HT-29 (cell line): ENCODE measurements around the gene POLR2M. TPM values are rescaled to one million over a fixed set of nuclear protein-coding genes. Genes with fewer than 3 reads are reported as not detected.

Experiments
- DNase-seq: peaks from one replicate; pipeline ENCODE4 v3.0.0-alpha.2; 2015; ENCODE audit warnings: low spot score
- total RNA-seq: library from RNA; depleted of rRNA; stranded (reverse); fragments of >200 nt; shearing (Covaris generic); gene quantifications from 2 replicates; pipeline ENCODE4 v1.2.3, GENCODE V29; 2014; rRNA removed

Gene POLR2M
- total RNA-seq, result 556 and 597 TPM in 2 replicates

DNA sequence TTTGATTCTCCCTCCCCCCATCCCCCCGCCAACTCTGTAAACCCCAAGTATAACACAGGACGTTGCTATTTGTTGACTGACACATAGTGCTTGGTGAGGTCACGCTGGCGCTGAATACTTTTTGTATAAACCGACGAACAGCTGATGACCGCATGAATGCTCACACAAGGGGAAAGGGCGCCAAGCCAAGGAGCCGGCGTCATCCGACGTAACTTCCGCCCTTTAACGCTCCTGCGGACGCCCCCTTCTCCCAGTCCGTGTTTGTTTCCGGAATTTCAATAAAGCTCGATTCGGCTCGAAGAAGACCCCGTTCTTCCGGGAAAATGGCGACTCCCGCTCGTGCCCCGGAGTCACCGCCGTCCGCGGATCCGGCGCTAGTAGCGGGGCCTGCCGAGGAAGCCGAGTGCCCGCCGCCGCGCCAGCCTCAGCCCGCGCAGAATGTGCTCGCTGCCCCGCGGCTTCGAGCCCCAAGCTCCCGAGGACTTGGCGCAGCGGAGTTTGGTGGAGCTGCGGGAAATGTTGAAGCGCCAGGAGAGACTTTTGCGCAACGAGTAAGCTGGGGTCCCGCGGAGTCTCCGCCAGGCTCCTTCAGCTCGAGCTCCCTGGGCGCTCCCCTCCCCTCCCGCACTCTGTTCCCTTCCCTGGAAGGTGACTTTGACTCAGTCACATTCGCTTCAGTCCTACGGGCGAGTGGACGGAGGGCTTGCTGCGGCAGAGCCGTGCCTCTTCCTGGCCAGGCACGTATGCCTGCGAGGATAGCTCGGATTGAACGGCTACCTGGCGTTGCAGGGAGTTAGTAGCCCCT is at the start of gene POLR2M:
POLR2M (plus strand) TSS at position 310 of the 805 bp plus-strand sequence; CDS start at position 439, 129 bp downstream.
- DNase-seq, result peak; percentile 99

GRCh38 chr15:57657619-57658018 is 48.9 kb upstream of the POLR2M start:
- no peak for DNase-seq

- peak; percentile 77 for DNase-seq
These were observed 44.3 kb upstream of the POLR2M start for GRCh38 chr15:57662091-57662744.

DNA sequence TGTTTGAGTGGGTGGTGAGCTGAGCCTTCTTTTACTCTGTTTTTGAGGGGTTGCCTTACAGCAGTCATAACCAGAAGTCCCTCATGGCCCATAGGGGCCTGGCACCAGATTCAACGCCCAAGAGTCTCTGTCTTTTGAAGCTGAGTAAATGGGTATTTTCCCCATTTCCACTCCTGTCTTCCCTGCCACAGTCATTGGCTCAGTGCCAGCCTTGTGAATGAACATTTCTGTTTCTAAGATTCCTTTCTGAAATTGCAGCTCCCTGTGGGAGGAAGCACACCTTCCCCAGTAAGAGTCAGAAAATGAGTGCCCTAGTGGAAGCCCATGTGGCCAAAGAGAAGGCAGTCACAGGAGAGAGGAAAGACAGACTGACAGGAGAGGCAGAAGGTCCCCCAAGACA is 43.7 kb upstream of the POLR2M start:
- DNase-seq, result peak; percentile 12

DNA sequence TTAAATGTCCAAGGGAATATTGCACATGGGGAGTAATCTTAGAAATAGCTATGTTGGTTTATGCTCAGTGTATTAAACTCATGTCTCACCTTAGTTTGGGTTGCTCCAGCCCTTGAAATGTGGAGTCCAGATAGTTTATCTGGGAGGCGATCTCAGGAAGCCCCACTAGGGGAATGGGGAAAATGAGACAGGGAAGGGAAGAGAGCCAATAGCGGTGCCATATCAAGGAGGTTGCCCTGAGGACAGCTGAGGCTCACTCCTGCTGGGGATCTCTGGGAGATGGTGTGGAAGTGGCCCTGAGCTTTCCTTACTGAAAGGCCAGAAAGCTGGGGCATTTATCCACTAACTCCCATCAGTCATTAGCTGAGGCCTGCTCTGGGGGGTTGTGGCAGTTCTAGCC is 43.3 kb upstream of the POLR2M start:
- DNase-seq, result no peak

- DNase-seq, result no peak
These were observed 41.3 kb upstream of the POLR2M start for GRCh38 chr15:57665194-57665593.

DNA sequence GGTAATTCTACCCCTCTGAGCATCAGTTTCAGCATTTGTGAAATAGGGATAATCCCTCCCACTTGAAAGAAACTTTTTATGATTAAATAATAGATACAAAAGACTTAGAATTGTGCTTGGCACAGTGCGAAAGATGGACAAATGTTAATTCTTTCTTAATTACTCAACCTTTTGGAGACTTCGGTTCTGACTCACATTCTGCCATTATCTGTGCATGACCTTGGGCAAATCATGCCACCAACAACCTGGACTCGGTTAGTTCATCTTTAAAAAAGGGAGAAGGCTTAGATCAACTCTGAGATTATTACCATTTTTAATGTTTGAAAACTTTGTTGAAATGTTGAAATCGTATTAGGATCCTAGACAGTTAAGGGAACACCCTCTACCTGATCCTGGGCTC is 40.6 kb upstream of the POLR2M start:
- no peak for DNase-seq

DNA sequence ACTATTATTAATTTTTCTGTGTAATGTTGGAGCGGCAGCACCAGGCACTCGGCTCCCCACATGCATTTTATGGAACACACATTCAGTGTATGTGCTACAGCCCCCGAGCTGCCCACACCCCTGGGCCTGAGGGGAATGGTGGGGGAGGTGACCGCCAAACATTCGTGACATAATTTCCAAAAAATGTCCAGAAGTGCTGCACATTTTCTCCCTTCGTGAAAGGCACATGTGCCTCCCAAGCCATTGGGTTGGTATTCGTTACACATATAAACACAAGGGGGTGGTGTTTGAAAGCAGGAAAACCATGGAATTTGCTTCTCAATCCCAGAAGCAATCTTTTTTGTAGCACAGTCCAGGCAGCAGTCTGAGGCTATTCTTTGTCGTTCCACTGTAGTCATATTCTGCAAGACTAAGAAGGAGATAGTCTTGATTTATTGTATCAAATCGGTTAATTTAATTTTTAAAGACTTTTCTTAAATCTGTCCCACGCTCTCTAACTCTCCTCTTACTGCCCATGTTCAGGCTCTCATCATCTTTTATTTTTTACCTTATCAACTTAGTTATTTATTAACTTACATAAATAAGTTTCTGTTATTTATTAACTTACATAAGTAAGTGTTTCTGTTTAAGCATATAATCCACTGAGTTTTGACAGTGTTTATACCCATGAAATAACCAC is 39.2 kb upstream of the POLR2M start:
- DNase-seq, result peak; percentile 79

DNA sequence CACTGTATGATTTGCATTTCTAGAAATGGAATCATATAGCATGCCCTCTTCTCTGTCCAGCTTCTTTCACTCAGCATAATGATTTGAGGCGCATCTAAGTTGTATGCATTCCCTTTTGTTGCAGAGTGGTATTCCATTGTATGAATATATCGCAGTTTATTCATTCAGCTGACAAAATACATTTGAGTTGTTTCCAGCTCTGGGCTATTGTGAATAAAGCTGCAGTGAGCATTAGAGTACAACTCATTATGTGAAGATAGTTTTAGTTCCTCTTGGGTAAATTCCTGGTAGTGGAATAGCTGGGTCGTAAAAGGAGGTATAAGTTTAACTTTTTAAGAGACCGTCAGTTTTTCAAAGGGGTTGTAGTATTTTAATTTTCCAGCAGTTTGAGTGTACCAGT is 38.5 kb upstream of the POLR2M start:
- DNase-seq, result no peak

GRCh38 chr15:57671636-57672035 is 34.9 kb upstream of the POLR2M start:
- DNase-seq, result no peak

DNA sequence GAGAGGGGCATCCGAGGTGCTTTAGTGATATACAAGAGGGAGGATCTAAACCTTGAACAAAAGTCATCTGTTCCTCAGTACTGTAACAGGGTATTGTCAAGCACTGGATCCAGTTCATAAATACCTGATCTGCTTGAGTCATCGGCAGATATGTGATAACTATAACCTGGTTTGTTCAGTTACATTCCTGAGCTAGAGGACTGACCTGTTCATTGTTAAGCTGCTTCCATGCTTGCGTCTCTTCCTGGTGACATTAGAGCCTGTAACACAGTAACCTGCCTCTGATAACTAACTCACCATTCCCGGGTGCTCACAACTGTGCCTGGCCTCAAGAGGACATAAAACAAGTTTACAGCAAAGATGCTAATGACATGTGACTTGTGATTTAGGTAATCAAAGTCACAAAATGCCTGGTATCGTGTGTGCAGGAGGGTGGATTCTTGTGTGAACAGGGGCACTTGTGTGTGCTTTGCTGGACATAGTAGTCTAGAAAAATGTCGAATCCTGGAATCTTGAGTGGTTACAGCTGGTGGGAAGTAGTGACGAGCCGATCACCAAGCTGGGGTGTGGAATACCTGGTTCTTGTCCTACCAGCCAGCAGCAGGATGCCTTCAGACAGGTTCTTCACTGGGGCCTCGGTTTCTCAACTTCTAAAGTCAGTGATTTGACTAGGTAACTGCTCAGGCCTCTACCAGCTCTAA is 30.9 kb upstream of the POLR2M start:
- DNase-seq, result peak; percentile 82

- DNase-seq, result no peak
These were observed 29.9 kb upstream of the POLR2M start for GRCh38 chr15:57676585-57676984.

- DNase-seq, result no peak
These were observed 29.3 kb upstream of the POLR2M start for GRCh38 chr15:57677204-57677603.

DNA sequence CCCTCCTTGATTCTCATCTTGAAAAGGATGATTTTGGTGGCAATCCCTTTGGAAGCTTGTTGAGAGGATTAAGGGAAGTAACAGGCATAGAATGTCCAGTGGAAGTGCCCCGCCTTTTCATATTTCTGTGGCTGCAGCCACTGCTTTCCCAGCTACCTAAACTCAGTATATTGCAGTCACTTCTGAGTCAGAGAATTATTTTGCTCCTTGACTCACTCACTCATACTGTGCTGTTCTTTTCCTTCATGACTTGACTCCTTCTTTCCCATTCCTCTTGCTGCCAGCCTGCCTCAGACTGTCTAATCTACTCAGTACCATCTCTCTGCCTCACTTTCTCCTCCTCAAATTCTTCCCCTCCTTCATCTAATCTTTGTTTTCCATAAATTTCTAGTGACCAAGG is 26.5 kb upstream of the POLR2M start:
- no peak for DNase-seq

DNA sequence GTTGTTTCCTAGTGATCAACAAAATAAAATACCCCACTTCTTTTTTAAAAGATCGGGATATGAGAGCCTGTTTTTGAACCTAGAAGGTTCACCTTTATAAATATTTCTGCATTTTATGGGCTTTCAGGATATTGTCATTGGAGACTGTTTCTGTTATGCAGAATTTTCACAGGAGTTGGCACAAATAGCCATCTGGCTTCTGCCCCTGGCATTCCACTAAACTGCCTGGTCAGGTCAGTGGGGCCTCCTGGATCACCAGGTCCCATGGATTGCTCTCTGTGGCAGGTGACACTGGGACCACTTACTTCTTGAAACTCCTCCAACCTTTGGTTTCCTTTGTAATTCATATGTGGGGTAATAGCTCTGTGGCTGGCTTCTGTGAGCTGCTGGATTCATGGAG is 25.5 kb upstream of the POLR2M start:
- DNase-seq, result no peak

GRCh38 chr15:57683481-57683880 is 23.0 kb upstream of the POLR2M start:
- DNase-seq, result no peak

DNA sequence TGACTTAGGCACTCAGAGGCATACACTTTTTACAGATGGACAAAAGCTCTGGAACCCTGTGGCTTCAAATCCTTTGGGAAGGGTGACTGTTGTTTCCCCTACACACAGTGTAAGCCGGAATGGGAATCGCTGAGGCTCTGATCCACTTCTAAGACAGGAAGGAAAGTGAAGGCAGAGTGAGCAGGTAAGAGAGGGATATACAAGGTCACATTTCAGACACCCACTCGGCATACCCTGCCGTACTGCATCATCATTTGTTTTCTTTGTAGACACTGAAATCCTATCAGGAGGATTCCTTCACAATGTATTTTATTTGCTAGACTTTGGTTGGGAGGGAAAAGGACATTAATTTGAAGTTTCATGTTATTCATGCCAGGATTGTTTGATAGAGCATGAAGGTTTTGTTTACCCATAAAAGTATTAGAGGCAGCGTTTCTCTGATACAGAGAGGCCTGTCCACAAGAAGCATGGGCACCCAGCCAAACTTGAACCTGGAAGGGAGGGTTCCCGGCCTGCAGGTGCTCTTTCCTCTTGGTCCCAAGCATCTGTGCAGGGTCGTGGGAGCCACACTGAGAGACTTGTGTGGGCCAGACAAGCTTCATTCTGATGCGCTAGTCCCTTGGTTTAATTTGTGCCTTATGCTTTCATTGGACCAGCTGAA is 21.9 kb upstream of the POLR2M start:
- no peak for DNase-seq

- DNase-seq, result no peak
These were observed 21.0 kb upstream of the POLR2M start for GRCh38 chr15:57685306-57686095.

DNA sequence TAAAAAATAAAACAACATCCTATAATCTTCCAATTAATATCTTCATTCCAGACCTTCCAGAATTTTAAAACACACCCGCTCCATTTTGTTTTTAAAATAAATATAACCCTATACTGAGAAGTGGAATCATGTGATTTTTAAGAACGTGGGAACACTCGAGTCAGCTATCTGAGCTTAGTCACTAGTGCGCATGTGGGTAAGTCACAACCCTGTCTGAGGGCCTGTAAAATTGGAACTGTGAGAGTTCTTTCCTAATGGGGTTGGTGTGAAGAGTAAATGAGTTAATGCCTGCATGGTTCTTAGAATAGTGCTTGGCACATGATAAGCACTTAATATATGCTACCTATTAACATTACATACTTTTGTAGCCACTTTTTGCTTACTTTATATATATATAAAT is 19.9 kb upstream of the POLR2M start:
- no peak for DNase-seq

- no peak for DNase-seq
These were observed 16.1 kb upstream of the POLR2M start for GRCh38 chr15:57690341-57690966.
